ENCODE data around the gene TMEM121B. TPM values are rescaled to one million over a fixed set of nuclear protein-coding genes. Genes with fewer than 3 reads are reported as not detected.

TMEM121B gene
- total RNA-seq, 2 experiments from 2014 or later = 0.15 to 0.32 TPM

- H3K79me2 ChIP-seq (ENCODE audit: insufficient read depth, low read depth, low read length) = no peaks in the 10 kb centered on the region
- peaks cover 12% of the 10 kb centered on the region for H3K4me1 ChIP-seq (ENCODE audit: insufficient read depth, low read length, poor library complexity, severe bottlenecking)
- CTCF ChIA-PET (ENCODE audit: unreplicated experiment) = no interaction called here
- intact Hi-C loops (cut with micrococcal nuclease; ENCODE audit: unreplicated experiment) = no loop called here
- H3K9me3 ChIP-seq (ENCODE audit: low read length) = no peaks in the 10 kb centered on the region
- no peak overlapping the region for H3K4me3 ChIP-seq (ENCODE audit: low read depth, low read length, poor library complexity, severe bottlenecking)
- H3K4me2 ChIP-seq (ENCODE audit: low read length) = no peak overlapping the region
- no peaks in the 10 kb centered on the region; the same call in 1 of the 2 replicates for H3K36me3 ChIP-seq (ENCODE audit: insufficient read depth, low read length)
- no peak overlapping the region for H3K27ac ChIP-seq (ENCODE audit: low read depth, low read length, poor library complexity, severe bottlenecking)
- POLR2A ChIA-PET = interaction anchor here (0.7 kb wide), 1 partner anchor 397 kb away, joined by 8 read pairs; no protein-coding TSS in a partner anchor
- H4K20me1 ChIP-seq (ENCODE audit: insufficient read depth, low read length) = no peaks in the 10 kb centered on the region
- TF ChIP-seq CTCF (conservative IDR thresholded peaks at IDR 0.05; ENCODE audit: low read length) (no peak), EZH2phosphoT487 (IDR thresholded peaks at IDR 0.05; ENCODE audit: borderline replicate concordance, low read depth, low read length) (no peak)
- no peak for DNase-seq (ENCODE audit: low spot score)
- BruUV-seq (replicated peaks) = no TSS peak
- no peaks in the 10 kb centered on the region for H3K9me2 ChIP-seq (ENCODE audit: insufficient read depth, low read length)
- H2AFZ ChIP-seq (ENCODE audit: low read length) = no peak overlapping the region
Measured at GRCh38 chr22:17130199-17130598, 9.0 kb upstream of the TMEM121B start.

DNA sequence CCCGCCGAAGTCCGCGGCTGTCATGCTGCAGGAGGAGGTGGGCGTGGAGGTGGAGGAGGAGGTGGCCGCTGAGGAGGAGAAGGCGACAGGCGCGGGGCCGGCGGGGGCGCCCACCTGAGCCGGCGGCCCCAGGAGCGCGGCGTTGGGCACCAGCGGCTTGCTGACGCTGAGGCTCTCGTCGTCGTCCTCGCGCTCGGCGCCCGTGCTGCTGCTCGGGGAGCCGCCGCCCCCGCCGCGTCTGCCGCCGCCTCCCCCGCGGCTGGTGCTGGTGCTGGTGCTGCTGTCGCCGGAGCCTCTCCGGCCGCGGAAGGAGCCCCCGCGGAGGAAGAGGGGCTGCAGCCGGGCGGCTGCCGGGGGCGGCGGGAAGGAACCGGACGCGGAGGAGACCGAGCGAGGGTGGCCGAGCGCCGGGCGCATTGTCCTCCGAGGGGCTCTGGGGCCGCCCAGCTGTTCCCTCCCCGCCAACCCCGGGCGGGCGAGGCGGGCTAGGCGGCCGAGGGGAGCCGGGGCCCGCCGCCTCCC is 388 bp downstream of the TMEM121B start:
- no peak overlapping the region for H2AFZ ChIP-seq (ENCODE audit: low read length)
- no peaks in the 10 kb centered on the region for H3K79me2 ChIP-seq (ENCODE audit: insufficient read depth, low read depth, low read length)
- H3K4me1 ChIP-seq (ENCODE audit: insufficient read depth, low read length, poor library complexity, severe bottlenecking) = peaks cover 34% of the 10 kb centered on the region
- DNase-seq (ENCODE audit: low spot score) = no peak
- BruUV-seq (replicated peaks) = no TSS peak
- H3K36me3 ChIP-seq (ENCODE audit: insufficient read depth, low read length) = no peaks in the 10 kb centered on the region
- intact Hi-C loops (cut with micrococcal nuclease; ENCODE audit: unreplicated experiment) = no loop called here
- H3K9me2 ChIP-seq (ENCODE audit: insufficient read depth, low read length) = no peaks in the 10 kb centered on the region
- TF ChIP-seq CTCF (conservative IDR thresholded peaks at IDR 0.05; ENCODE audit: low read length) (no peak), EZH2phosphoT487 (IDR thresholded peaks at IDR 0.05; ENCODE audit: borderline replicate concordance, low read depth, low read length) (no peak)
- H3K27ac ChIP-seq (ENCODE audit: low read depth, low read length, poor library complexity, severe bottlenecking) = no peak overlapping the region
- peak overlapping the region; percentile 60 for H3K4me2 ChIP-seq (ENCODE audit: low read length)
- H4K20me1 ChIP-seq (ENCODE audit: insufficient read depth, low read length) = no peaks in the 10 kb centered on the region
- ChIA-PET CTCF (ENCODE audit: unreplicated experiment) (no interaction called here), POLR2A (no interaction called here)
- H3K9me3 ChIP-seq (ENCODE audit: low read length) = no peaks in the 10 kb centered on the region
- peak overlapping the region; percentile 58 for H3K4me3 ChIP-seq (ENCODE audit: low read depth, low read length, poor library complexity, severe bottlenecking)

- Histone ChIP-seq H3K9me3 (ENCODE audit: low read length) (no peaks in the 10 kb centered on the region), H3K4me3 (ENCODE audit: low read depth, low read length, poor library complexity, severe bottlenecking) (no peak overlapping the region), H3K9me2 (ENCODE audit: insufficient read depth, low read length) (no peaks in the 10 kb centered on the region), H2AFZ (ENCODE audit: low read length) (no peak overlapping the region), H4K20me1 (ENCODE audit: insufficient read depth, low read length) (no peaks in the 10 kb centered on the region), H3K4me2 (ENCODE audit: low read length) (no peak overlapping the region; the same call in 1 of the 2 replicates), H3K27ac (ENCODE audit: low read depth, low read length, poor library complexity, severe bottlenecking) (no peak overlapping the region), H3K36me3 (ENCODE audit: insufficient read depth, low read length) (no peaks in the 10 kb centered on the region), H3K79me2 (ENCODE audit: insufficient read depth, low read depth, low read length) (no peaks in the 10 kb centered on the region), H3K4me1 (ENCODE audit: insufficient read depth, low read length, poor library complexity, severe bottlenecking) (peaks cover 34% of the 10 kb centered on the region)
- POLR2A ChIA-PET = no interaction called here
- intact Hi-C loops (cut with micrococcal nuclease; ENCODE audit: unreplicated experiment) = no loop called here
- TF ChIP-seq EZH2phosphoT487 (IDR thresholded peaks at IDR 0.05; ENCODE audit: borderline replicate concordance, low read depth, low read length) (no peak), CTCF (conservative IDR thresholded peaks at IDR 0.05; ENCODE audit: low read length) (no peak)
- no peak for DNase-seq (ENCODE audit: low spot score)
- no TSS peak for BruUV-seq (replicated peaks)
- CTCF ChIA-PET (ENCODE audit: unreplicated experiment) = no interaction called here
Measured at GRCh38 chr22:17120281-17120680, 879 bp downstream of the TMEM121B start.

Measured in OCI-LY7 (cell line).